HG03095 (cell line): Measurements from ENCODE around the gene CCL2.
"Not testable (repeated sequence)": the region's sequence is repeated elsewhere in the genome, so short reads cannot be mapped to it uniquely, and the experiment has no call there.

ENCODE experiments used
- ATAC-seq: cut with Tn5 transposase; IDR thresholded peaks from one replicate; pipeline ENCODE4 v1.9.1; 2021; ENCODE audit warnings: moderate library complexity; ENCODE audit not compliant: unreplicated experiment

Gene CCL2

DNA sequence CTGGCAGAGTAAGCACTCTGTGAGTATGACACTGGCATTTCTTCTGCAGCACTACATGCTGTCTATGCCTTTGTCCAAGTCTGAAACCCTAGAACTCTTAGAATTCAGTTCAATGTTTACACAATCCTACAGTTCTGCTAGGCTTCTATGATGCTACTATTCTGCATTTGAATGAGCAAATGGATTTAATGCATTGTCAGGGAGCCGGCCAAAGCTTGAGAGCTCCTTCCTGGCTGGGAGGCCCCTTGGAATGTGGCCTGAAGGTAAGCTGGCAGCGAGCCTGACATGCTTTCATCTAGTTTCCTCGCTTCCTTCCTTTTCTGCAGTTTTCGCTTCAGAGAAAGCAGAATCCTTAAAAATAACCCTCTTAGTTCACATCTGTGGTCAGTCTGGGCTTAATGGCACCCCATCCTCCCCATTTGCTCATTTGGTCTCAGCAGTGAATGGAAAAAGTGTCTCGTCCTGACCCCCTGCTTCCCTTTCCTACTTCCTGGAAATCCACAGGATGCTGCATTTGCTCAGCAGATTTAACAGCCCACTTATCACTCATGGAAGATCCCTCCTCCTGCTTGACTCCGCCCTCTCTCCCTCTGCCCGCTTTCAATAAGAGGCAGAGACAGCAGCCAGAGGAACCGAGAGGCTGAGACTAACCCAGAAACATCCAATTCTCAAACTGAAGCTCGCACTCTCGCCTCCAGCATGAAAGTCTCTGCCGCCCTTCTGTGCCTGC lies at the start of gene CCL2:
CCL2 (plus strand) TSS at position 635 of the 730 bp plus-strand sequence; CDS start at position 700, 65 bp downstream.
- no peak for ATAC-seq

DNA sequence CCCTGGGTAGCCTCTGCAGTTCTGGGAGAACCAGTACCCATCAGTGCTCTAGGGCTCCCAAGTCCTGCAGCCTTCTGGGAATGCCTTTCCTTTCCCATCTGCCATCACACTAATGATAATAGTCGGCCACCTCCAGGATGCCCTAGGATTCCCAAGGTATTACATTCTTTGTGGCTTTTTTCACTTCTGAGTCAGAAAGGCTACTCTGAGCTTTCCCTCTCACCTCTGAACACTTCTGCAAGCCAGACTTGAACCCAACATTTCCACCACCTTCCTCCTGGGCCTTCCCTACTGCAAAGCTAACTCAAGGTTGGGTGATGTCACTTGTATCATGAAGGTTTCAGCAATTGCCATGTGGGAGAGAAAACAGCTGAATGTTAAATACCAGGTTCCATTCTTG lies 49.7 kb upstream of the CCL2 start:
- no peak for ATAC-seq

DNA sequence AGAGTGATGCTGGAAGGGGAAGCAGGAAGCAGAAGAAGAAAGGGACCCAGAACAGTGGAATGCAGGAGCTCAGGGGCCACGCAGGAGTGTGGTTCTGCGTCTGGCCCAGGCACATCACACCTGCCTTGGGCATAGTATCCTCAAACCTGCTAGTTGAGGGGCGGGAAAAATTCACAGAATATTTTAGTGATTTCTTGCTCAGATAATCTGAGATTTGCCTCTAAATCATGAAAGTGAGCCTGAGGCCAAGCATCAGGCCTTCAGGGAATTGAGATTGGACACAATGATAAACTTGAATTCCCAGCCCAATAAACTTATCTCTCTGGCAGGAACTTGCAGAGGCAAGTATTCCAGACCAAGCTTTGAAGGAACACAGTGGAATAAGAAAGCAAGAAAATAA lies 48.5 kb upstream of the CCL2 start:
- ATAC-seq = no peak

DNA sequence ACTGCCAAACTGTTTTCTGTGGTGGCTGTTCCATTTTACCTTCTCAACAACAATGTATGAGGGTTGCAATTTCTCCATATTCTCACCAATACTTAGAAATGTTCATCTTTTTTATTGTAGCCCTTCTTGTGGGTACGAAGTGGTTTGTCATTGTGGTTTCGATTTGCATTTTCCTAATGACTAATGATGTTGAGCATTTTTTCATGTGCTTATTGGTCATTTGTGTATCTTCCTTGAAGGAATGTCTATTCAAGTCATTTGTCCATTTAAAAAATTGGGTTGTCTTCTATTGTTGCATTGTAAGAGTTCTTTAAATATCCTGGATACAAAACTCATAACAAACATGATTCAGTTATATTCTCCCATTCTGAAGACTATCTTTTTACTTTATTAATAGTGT lies 47.5 kb upstream of the CCL2 start:
- no peak for ATAC-seq

DNA sequence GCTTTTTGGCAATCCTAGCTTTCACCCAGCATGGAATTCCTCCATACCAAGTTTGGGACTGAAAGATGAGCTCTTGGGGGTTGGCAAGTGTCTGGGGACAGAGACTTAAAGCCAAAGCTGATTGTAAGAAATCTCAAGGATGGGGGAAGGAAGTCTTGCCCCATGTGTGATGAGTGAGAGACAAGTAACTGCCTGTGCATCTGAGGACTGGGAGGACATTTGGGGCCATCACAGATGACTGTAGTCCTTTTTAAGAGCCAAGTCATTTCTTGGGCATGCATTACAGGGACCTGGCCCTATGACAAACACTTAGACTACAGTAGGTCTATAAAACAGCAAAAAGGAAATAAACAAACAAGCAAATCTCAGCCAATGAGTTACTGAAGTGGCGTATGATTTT lies 36.3 kb upstream of the CCL2 start:
- no peak for ATAC-seq

DNA sequence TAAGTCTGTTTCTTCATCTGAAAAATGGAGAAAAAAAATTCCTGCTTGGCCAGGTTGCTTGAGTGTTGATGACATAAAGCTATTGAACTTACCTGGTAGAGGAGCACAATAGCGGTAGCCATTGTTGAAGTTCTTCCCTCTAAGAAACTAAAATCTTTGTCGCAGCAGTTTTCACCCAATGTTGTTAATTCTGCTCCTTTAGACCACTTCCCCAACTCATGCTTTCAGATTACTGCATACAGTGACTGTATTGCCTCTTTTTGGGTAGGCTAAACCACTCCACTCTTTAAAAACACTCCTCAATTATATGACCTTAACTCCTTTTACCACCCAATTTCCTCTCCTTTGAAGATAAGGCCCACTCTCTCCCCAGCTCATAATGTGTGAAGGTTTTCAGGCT lies 35.7 kb upstream of the CCL2 start:
- no peak for ATAC-seq

DNA sequence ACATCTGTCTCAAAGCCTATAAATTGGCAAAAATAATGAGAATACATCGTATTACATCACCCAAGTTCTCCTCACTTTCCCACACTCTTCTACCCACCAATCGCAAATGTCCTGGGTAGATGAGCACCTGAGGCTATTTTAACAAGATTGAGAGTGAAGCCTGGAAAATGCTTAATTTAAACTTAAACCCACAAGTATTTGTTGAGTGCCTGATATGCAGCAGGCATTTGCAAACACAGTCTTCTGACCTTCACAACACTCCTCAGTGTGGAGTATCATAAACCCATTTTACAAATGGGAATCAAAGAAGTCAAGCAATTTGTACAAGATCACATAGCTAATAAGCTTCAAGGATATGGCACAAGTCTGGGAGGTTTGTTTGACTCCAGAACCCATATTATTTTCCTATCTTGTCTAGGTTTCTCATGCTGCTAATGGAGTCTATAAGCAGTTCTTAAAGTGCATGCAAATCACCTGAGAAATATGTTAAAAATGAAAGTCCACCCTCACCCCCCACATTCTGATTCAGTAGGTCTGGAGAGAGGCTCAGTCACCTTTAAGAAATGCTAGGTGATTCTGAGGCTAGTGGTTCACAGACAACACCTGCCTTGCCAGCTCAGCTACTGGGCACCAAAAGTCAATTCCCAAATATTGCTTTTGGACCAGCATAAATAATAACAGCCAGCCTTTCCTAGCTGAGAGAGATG lies 34.9 kb upstream of the CCL2 start:
- ATAC-seq = no peak

DNA sequence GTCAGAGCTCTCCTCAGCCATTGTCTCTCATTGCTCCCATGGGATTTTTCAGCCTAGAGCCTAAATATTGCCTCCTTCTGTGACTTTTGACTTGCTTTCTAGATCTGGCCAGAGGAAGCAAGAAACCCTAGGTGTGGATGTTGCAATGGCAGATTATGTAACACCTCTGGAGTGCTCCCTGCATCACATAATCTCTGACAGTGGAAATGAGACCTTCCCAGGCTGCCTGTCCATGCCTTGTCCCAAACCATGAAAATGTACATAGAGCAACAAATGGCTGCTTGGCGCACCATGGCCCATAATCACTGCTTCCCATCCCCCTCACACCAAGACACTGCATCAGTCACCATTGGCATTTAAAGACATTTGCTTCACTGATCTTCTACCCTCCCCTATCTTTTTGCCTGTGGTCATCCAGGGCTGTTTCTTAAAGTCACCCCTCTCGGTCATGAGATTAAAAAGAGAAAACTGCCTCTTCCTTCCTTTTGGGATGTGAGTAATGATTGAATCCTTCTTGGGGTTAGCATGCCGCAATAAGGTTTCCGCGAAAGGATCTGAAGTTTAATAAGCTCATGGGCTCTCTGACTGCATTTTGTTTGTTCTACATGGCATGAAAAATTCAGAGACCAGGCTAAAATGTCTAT lies 34.2 kb upstream of the CCL2 start:
- ATAC-seq = no peak

DNA sequence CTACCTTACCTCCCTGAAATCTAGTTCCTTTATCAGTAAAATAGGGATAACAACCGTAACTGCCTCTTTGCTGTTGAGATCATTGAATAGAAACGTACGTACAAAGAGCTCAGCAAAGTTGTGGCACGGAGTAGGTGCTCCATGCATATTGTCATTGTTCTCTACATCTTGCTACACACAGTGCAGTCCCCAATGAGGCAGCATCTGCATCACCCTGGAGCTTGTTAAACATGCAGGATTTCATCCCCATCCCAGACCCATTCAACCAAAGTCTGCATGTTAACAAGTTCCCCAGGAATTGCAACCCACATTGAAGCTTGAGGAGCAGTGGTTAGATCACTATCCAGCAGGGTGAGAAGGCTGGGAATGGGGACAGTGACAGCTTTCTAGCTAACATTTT lies 33.7 kb upstream of the CCL2 start:
- ATAC-seq = no peak

DNA sequence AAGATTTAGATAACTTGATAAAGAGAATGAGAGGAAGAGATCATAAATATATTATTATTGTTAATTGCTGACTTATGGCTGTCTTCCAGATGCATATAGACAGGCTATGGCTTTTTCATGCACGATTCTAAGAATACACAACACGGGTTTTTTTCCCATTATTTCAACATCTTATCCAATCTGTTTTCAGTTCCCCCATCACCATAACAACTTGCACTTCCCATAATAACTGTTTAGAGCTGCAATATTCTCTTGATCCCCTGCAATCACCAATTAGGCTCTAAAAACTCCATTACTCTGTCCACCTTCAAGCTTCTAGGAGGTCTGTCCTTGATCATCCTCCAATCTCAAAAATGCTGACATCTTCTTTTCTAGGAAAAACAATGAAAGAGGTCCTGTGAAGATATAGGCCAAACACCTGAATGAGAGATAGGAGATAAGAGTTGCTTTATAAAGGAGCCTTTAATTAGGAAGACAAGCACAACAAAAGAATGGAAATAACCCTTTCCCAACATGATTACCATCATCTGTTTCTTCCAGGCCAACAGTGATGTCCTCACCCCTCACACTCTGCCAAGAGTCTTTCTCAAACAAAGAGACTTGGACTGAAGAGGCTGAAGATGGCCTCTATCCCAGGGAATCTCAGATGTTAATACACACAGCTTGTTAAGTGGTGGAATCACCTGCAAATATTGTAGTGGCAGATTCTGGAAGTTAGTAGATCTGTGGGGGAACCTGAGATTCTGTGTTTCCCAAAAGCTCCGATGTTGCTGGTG lies 32.2 kb upstream of the CCL2 start:
- ATAC-seq = no peak

DNA sequence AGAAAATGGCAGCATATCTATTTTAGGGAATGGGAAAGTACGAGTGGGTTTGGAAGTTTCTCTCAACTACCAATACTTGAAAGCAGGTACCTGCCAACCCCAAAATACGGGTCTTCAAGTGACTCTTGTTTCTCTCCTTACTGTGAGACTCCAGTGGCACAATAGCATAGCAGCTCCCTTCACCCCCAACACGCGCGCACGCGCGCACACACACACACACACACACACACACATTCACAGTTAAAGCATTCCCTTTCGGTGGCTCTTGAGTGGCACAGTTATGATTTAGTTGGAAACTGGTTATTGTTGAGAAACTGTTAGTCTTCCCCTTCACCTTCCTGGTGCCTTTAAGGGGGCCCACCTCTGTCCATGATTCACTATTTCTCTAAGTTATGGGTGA lies 30.0 kb upstream of the CCL2 start:
- no peak for ATAC-seq

DNA sequence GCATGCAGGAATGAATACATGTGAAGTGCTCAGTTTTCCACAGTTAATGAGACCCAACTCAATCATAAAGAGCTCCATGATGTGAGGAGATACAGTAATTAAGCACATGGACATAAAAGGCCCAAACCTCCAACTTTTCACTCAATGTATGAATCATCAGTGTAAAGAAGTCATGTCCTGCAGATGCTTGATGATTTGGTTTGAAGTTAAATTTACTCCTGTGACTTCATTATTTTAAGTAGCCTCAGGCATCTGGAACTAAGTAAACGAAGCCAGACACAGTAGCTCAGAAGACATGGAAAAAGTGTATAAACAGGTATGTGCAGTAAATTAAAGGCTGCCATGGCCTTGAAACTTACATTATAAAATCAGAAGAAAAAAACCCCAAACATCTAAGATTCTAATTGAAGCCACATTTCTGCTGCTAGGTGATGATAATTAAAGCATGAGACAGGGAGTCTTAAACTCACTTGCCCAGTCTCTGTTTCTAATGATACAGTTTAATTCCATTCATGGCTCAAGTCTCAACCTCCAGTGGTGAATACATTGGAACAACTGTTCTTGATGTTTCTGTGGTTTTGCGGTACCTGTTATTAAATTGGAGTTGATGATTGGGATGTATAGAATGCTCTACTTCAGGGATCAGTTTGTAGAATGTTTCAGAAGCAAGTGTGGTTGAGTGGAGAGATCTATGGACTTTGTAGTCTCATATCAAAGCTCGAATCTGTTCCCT lies 28.9 kb upstream of the CCL2 start:
- ATAC-seq = no peak

DNA sequence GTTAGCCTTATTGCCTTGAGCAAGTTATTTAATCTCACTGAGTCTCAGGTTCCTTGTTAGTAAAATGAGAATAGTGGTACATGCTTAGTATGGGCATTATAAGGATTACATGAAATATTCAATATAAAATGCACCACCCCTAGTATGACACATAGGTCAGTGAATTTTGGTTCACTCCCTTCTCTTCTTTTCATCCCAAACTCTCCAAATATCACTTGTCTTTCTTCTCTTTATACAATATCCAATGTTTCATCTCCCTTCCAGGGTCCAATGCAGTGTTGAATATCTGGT lies 28.4 kb upstream of the CCL2 start:
- no peak for ATAC-seq

DNA sequence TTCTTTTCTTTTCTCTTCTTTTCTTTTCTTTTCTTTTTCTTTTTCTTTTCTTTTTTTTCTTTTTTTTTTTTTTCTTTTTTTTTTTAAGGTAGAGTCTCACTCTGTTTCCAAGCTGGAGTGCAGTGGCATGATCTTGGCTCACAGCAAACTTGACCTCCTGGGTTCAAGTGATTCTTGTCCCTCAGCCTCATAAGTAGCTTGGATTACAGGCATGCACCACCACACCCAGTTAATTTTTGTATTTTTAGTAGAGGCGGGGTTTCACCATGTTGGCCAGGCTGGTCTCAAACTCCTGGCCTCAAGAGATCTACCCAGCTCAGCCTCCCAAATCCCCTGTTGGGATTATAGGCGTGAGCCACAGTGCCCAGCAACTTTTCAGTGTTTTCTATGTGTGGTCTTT lies 27.8 kb upstream of the CCL2 start:
- ATAC-seq = not testable (repeated sequence)

DNA sequence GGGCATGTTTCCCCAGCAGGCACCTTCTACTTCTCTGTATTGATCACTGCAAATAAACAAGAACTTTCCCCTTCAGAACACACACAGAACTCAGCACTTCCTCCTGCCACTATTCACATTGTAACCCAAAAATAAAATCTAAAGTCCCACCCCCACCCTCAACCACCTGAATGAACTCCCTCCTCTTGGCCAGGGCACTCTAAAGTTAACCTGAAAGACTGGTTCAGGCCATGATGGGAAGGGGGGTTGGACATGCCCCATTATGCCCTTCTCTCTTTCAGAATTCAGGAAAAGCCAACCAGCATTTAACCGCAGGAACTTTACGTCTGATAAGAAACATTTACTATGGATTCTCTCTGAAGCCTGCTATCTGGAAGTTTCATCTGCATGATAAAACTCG lies 27.4 kb upstream of the CCL2 start:
- no peak for ATAC-seq

DNA sequence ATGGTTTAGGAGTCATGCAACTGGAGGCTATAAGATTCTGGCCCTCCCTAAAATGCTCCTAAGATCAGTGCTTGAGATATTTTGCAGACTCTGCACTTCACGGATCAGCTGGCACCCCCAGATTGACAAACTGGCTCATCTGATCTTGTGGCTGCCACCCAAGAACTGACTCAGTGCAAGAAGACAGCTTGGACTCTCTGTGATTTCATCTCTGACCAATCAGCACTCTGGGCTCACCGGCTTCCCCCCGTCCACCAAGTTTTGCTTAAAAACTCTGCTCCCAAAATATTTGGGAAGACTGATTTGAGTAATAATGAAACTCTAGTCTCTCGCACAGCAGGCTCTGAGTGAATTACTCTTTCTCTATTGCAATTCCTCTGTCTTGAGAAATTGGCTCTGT lies 26.3 kb upstream of the CCL2 start:
- no peak for ATAC-seq

DNA sequence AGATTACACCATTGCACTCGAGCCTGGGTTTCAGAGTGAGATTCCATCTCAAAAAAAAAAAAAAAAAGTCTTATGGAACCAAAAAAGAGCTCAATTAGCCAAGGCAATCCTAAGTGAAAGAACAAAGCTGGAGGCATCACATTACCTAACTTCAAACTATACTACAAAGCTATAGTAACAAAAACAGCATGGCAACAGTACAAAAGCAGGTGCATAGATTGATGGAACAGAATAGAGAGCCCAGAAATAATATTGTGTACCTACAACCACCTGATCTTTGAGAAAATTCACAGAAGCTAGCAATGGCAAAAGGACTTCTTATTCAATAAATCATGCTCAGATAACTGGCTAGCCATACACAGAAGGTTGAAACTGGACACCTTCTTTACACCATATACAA lies 24.7 kb upstream of the CCL2 start:
- no peak for ATAC-seq

DNA sequence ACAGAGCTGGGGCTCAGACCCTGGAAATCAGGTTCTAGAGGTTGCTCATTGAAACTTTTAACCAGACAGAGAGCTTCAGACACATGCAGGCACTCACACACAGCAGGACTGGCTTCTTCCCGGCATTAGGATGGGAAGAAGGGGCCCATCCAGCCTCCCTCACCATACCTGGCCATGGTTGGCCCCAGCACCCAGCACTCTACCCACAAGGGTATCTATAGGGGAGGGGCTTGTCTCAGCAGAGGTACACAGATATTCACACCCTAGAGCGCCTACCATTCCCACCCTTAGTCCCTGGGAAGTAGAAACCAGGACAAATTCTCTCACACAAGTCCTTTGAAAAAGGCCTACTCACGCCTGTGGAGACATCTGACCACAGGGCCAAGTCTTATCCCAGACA lies 20.5 kb upstream of the CCL2 start:
- ATAC-seq = no peak

DNA sequence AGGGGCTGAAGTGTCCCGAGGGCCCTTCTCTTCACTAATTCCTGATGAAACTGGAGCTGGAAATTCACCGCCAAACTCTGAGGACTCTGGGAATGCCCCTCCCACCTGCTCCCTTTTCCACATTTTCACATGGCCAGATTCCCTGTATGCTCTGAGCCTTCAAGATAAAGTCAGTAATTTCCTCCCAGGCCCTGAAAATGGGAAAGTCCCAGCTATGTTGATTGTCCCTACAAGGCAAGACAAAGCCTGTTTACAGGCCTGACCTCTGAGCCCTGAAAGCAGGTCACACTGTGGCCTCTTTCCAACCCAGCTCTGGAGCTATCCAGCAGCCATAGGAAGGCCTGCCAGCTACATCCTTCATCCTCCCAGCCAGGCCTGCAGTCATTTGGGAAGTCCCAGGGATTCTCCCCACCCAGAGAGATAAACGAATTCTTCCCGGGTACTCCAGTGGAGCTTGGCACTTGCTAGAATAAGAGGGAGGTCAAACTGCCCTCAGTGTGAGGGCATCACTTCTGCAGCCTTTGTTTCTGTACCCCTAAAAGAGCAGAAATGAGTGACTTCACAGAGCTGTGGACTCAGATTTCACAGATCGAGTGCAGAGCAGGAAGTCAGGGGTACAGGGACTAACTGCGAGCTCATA lies 19.6 kb upstream of the CCL2 start:
- ATAC-seq = no peak

DNA sequence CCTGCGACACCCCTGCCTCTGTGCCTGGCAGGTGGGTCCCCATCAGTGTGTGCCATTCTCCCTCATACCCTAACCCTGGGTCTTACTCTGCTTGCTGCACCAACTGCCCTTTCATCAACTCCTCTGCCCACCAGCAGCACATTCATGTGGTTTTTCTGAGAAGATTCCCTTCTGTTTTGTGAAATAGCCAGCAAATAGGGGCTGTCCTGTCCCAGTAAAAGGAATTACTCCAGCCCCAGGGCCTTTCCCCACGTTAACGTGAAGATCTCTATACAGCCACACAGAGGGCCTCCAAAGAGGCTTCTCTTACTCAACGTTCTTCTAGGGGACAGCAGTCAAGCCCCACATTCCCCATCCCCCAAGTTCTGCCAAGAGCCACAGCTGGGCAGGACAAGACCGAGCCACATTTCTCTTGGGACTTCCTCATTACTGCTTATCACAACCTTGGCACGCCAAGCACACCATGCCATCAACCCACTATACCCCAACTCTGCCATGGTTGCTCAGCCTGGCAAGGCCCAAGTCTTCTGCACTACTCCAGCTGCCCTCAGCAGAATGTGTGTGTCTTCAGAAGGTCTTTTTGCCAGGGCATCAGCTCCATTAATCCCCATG lies 18.7 kb upstream of the CCL2 start:
- no peak for ATAC-seq
